GM12878 (cell line): Measurements from ENCODE around the gene TSFM. TPM values are rescaled to one million over a fixed set of nuclear protein-coding genes. Genes with fewer than 3 reads are reported as not detected.
A peak's percentile ranks its signal among the peaks of the same experiment; 100 is the strongest.

Experiments
- ATAC-seq: fragments of 200-7000 bp; cut with Tn5 transposase; 3 replicates; pipeline ENCODE4 v1.9.1; 2020; ENCODE audit warnings: mild to moderate bottlenecking, moderate library complexity
- BruUV-seq: library from RNA; stranded (reverse); fragments of 400-500 nt; replicated peaks from 2 replicates; lab custom pipeline; 2021; lab: Mats Ljungman, UMichigan
- CTCF ChIA-PET: fragments of 300-600 bp; sonication (Branson Sonifier 250); formaldehyde crosslinking; extraction: SDS; loops from one replicate; lab custom pipeline; 2021; ENCODE audit warnings: inconsistent platforms; lab: Yijun Ruan, JAX
- POLR2A ChIA-PET: fragments of 350-600 bp; formaldehyde crosslinking; extraction: SDS; loops from one replicate; lab custom pipeline; 2021; ENCODE audit warnings: inconsistent platforms; lab: Charles Lee
- RAD21 ChIA-PET: fragments of 300-600 bp; sonication (Branson Sonifier 250); formaldehyde crosslinking; loops from one replicate; lab custom pipeline; 2023; ENCODE audit warnings: antibody characterized with exemption; ENCODE audit not compliant: unreplicated experiment; lab: Charles Lee
- SMC1A ChIA-PET: fragments of 300-600 bp; sonication (Branson Sonifier 250); formaldehyde crosslinking; loops from one replicate; lab custom pipeline; 2023; ENCODE audit not compliant: unreplicated experiment, uncharacterized antibody; lab: Charles Lee
- DNase-seq: peaks from one replicate; pipeline ENCODE4 v3.0.0-alpha.2; 2011; ENCODE audit warnings: low read depth, low spot score
- FAIRE-seq: peaks from 3 replicates; lab custom pipeline; 2011; peaks lifted over from hg19 to GRCh38; lab: Jason Lieb, UNC
- H2AFZ ChIP-seq: 2 replicates; pipeline ENCODE4 v1.6.0; 2011; ENCODE audit warnings: low read depth, low read length, control low read depth; ENCODE audit not compliant: control insufficient read depth
- H3K27ac ChIP-seq: 2 replicates; pipeline ENCODE4 v1.5.1; 2011; ENCODE audit warnings: control low read depth; ENCODE audit not compliant: control insufficient read depth, insufficient read depth
- H3K27me3 ChIP-seq, 2 experiments: replicated peaks in 1 of 2; 2 replicates each; pipeline versions ENCODE4 v1.6.0 to v1.6.1; 2011; ENCODE audit warnings: low read length in 1 of 2; ENCODE audit not compliant: control insufficient read depth in 2 of 2, insufficient read depth in 2 of 2
- H3K36me3 ChIP-seq, 2 experiments: 2 replicates each; pipeline ENCODE4 v1.5.1; 2011; ENCODE audit warnings: low read length in 1 of 2; ENCODE audit not compliant: control insufficient read depth in 2 of 2, insufficient read depth in 2 of 2
- H3K4me1 ChIP-seq: 2 replicates; pipeline ENCODE4 v1.6.1; 2011; ENCODE audit warnings: mild to moderate bottlenecking, low read length, moderate library complexity, mixed read lengths; ENCODE audit not compliant: control insufficient read depth, insufficient read depth
- H3K4me2 ChIP-seq: 2 replicates; pipeline ENCODE4 v1.6.0; 2011; ENCODE audit warnings: control low read depth; ENCODE audit not compliant: control insufficient read depth, insufficient read depth
- H3K4me3 ChIP-seq: fragments of 200-600 bp; sonication (generic); 2 replicates; pipeline ENCODE4 v1.5.1; 2016
- H3K79me2 ChIP-seq: 2 replicates; pipeline ENCODE4 v1.6.0; 2011; ENCODE audit warnings: low read length; ENCODE audit not compliant: control insufficient read depth, insufficient read depth
- H3K9ac ChIP-seq: 2 replicates; pipeline ENCODE4 v1.8.0; 2011; ENCODE audit warnings: low read length, control low read depth, mixed read lengths; ENCODE audit not compliant: control insufficient read depth, insufficient read depth
- H3K9me3 ChIP-seq: replicated peaks from 3 replicates; pipeline ENCODE4 v1.5.1; 2011; ENCODE audit warnings: mild to moderate bottlenecking, low read length; ENCODE audit not compliant: control insufficient read depth, insufficient read depth
- H4K20me1 ChIP-seq: 2 replicates; pipeline ENCODE4 v1.6.0; 2011; ENCODE audit not compliant: control insufficient read depth, insufficient read depth
- BACH1 ChIP-seq: fragments of 450-650 bp; IDR thresholded peaks from 2 replicates; pipeline ENCODE4 v1.6.1; 2017; ENCODE audit warnings: mild to moderate bottlenecking, borderline replicate concordance
- BHLHE40 ChIP-seq, 2 experiments: fragments of 450-650 bp in 1 of 2; IDR thresholded peaks; 2 replicates each; pipeline ENCODE4 v1.6.1; 2011 to 2017; ENCODE audit warnings: low read depth in 2 of 2, borderline replicate concordance in 1 of 2, improper control_type of control experiment in 1 of 2, low read length in 1 of 2, mild to moderate bottlenecking in 1 of 2
- CREB1 ChIP-seq: IDR thresholded peaks from 2 replicates; pipeline ENCODE4 v1.6.1; 2012; ENCODE audit warnings: low read depth, mild to moderate bottlenecking, inconsistent platforms
- IKZF2 ChIP-seq, 2 experiments: fragments of 450-650 bp; IDR thresholded peaks; 2 replicates each; pipeline ENCODE4 v1.6.1; 2017; ENCODE audit warnings: mild to moderate bottlenecking in 2 of 2, moderate library complexity in 2 of 2
- KDM1A ChIP-seq: fragments of 200-600 bp; sonication (generic); IDR thresholded peaks from 2 replicates; pipeline ENCODE4 v1.6.1; 2016; ENCODE audit warnings: borderline replicate concordance
- LARP7 ChIP-seq: fragments of 450-650 bp; IDR thresholded peaks from 2 replicates; pipeline ENCODE4 v1.6.1; 2017; ENCODE audit warnings: mild to moderate bottlenecking
- MTA2 ChIP-seq: fragments of 450-650 bp; IDR thresholded peaks from 2 replicates; pipeline ENCODE4 v1.6.1; 2016; ENCODE audit warnings: low read depth, mild to moderate bottlenecking, moderate library complexity
- NR2C2 ChIP-seq: IDR thresholded peaks from 2 replicates; pipeline ENCODE4 v1.6.1; 2011; ENCODE audit warnings: borderline replicate concordance, low read depth; ENCODE audit not compliant: control insufficient read depth, insufficient read length
- NR2F1 ChIP-seq: fragments of 450-650 bp; conservative IDR thresholded peaks from 2 replicates; pipeline ENCODE4 v1.6.1; 2017; ENCODE audit warnings: mild to moderate bottlenecking
- PKNOX1 ChIP-seq: fragments of 450-650 bp; IDR thresholded peaks from 2 replicates; pipeline ENCODE4 v1.6.1; 2016; ENCODE audit warnings: mild to moderate bottlenecking
- RAD21 ChIP-seq: IDR thresholded peaks from 2 replicates; pipeline ENCODE4 v1.6.1; 2011; ENCODE audit warnings: mild to moderate bottlenecking, low read depth, low read length, moderate library complexity; ENCODE audit not compliant: insufficient read depth
- RAD51 ChIP-seq: fragments of 450-650 bp; IDR thresholded peaks from 2 replicates; pipeline ENCODE4 v1.6.1; 2016; ENCODE audit warnings: moderate library complexity, mild to moderate bottlenecking, inconsistent platforms
- RBBP5 ChIP-seq: fragments of 200-600 bp; sonication (generic); conservative IDR thresholded peaks from 2 replicates; pipeline ENCODE4 v1.6.1; 2016
- RCOR1 ChIP-seq: conservative IDR thresholded peaks from 2 replicates; pipeline ENCODE4 v1.6.1; 2012; ENCODE audit warnings: low read depth, low read length, improper control_type of control experiment
- SMC3 ChIP-seq: IDR thresholded peaks from 2 replicates; pipeline ENCODE4 v1.6.1; 2011; ENCODE audit warnings: low read length, improper control_type of control experiment, borderline replicate concordance
- YY1 ChIP-seq: IDR thresholded peaks from 2 replicates; pipeline ENCODE4 v1.6.1; 2011; ENCODE audit warnings: low read depth, mild to moderate bottlenecking, low read length
- WGBS: methylation state at CpG from one replicate; pipeline ENCODE4 v1.1.6; 2016; ENCODE audit warnings: low lambda C conversion rate; ENCODE audit not compliant: insufficient replicate concordance, insufficient coverage; ENCODE audit errors: missing lambda C conversion rate; 5-methylcytosine and 5-hydroxymethylcytosine counted together
- in situ Hi-C: fragments of 300-500 bp; cut with MboI; formaldehyde crosslinking; loops from 9 replicates; pipeline ENCODE4 v1.14.3; 2018; ENCODE audit warnings: mixed read lengths
- intact Hi-C: fragments of 100-400 bp; cut with micrococcal nuclease; formaldehyde crosslinking; loops from one replicate; pipeline ENCODE4 v1.14.2; 2022; ENCODE audit not compliant: unreplicated experiment
- polyA plus RNA-seq, 11 experiments: library from polyadenylated mRNA; depleted of rRNA in 4 of 11; unstranded in 6 of 11; stranded (reverse) in 5 of 11; fragments of >200 nt; fragmentation: Nextera tagmentation in 4 of 11; fragmentation: Illumina TruSeq in 1 of 11; extraction: Ambion mirVana in 4 of 11; extraction: Trizol in 1 of 11; gene quantifications; 1 replicate in 1 of 11; 2 replicates in 10 of 11; pipeline versions ENCODE4 v1.2.1 to v1.2.3, GENCODE V29; 2011 to 2016; ENCODE audit warnings: inconsistent platforms in 2 of 11, missing spikeins in 2 of 11, low read depth in 1 of 11
- total RNA-seq, 4 experiments: library from RNA; depleted of rRNA in 3 of 4; stranded (reverse); fragments of >200 nt in 3 of 4; fragmentation: Illumina TruSeq in 1 of 4; extraction: Trizol in 1 of 4; gene quantifications; 2 replicates each; pipeline versions ENCODE4 v1.2.1 to v1.2.3, GENCODE V29; 2013 to 2021
- TF ChIP-seq, protein P1 (sequence below): fragments of 450-650 bp; conservative IDR thresholded peaks from 2 replicates; pipeline ENCODE4 v1.6.1; 2017; ENCODE audit warnings: mild to moderate bottlenecking, moderate library complexity
- TF ChIP-seq, protein P2 (sequence below): fragments of 450-650 bp; IDR thresholded peaks from 2 replicates; pipeline ENCODE4 v1.6.1; 2016; ENCODE audit warnings: mild to moderate bottlenecking

The TSFM gene
- total and polyA plus RNA-seq, 10 of the 15 experiments (the other 5 are each of a cell fraction or from before 2014, with no cell fraction given): 36.7 to 132 (median 45.6) TPM

GRCh38 chr12:57756406-57757341 is 25.9 kb upstream of the TSFM start:
- ChIA-PET POLR2A (interaction anchor here (0.6 to 2.5 kb wide), 10 partner anchors 8 to 184 kb away, joined by 3 to 19 read pairs (median 4); partner anchors contain the start of genes EEF1AKMT3, METTL1 and TSPAN31), CTCF (interaction anchor here (0.7 to 4.7 kb wide), 37 partner anchors 8 to 691 kb away, joined by 3 to 62 read pairs (median 5); partner anchors contain the start of genes CYP27B1, EEF1AKMT3, METTL1 and TSFM), SMC1A (interaction anchor here (0.7 to 1.9 kb wide), 13 partner anchors 10 to 149 kb away, joined by 3 to 14 read pairs (median 4); partner anchors contain the start of genes CYP27B1, EEF1AKMT3, METTL1 and TSFM), RAD21 (interaction anchor here (0.7 to 2.0 kb wide), 9 partner anchors 12 to 185 kb away, joined by 3 to 13 read pairs (median 3); partner anchors contain the start of genes ATP23, EEF1AKMT3, METTL1 and TSPAN31)
- H3K27me3 ChIP-seq: no peaks in the 10 kb centered on the region
- H3K9me3 ChIP-seq: no peaks in the 10 kb centered on the region; the same call in 2 of the 3 replicates
- no TSS peak for BruUV-seq
- WGBS: 9% methylated on average over 20 of the region's 22 CpGs
- H3K4me1 ChIP-seq: peaks cover 20% of the 10 kb centered on the region
- DNase-seq: no peak
- FAIRE-seq: peak; percentile 72
- peak; percentile 62 for ATAC-seq
- H2AFZ ChIP-seq: peak overlapping the region; percentile 61
- H3K79me2 ChIP-seq: peaks cover 5% of the 10 kb centered on the region
- peaks cover 0 to 3% of the 10 kb centered on the region in 2 experiments; a peak in 2 of 4 replicates for H3K36me3 ChIP-seq
- H3K9ac ChIP-seq: peak overlapping the region; percentile 60
- peak overlapping the region; percentile 85 for H3K4me3 ChIP-seq
- no peak overlapping the region for H3K27ac ChIP-seq
- in situ Hi-C loops (no loop called here), intact Hi-C loops (loop anchor here (1.0 to 10.0 kb wide), 4 partner anchors 16 to 282 kb away; partner anchors contain the start of genes ARHGAP9, EEF1AKMT3 and METTL1)
- peak overlapping the region; percentile 58 for H3K4me2 ChIP-seq
- no peaks in the 10 kb centered on the region; the same call in 1 of the 2 replicates for H4K20me1 ChIP-seq
- TF ChIP-seq CREB1 (peak; percentile 57), YY1 (peak; percentile 90), RBBP5 (no peak), BHLHE40 (IDR thresholded peaks at IDR 0.05; ENCODE audit: borderline replicate concordance in 1 of 2, low read depth in 2 of 2, low read length in 1 of 2) (peak; percentile 62 to 66; a peak in 2 of 4 replicates), IKZF2 (IDR thresholded peaks at IDR 0.05) (peak in 1 of 2 experiments; percentile 22; a peak in 1 of 4 replicates), RAD51 (no peak), NR2C2 (no peak), KDM1A (no peak), RAD21 (0 out of 2 replicates have a peak, but pooled peaks have one; percentile 26), BACH1 (peak; percentile 38; the same call in 1 of the 2 replicates), PKNOX1 (peak; percentile 72), SMC3 (peak; percentile 26; the same call in 1 of the 2 replicates), RCOR1 (no peak), NR2F1 (0 out of 2 replicates have a peak, but pooled peaks have one; percentile 14), LARP7 (0 out of 2 replicates have a peak, but pooled peaks have one; percentile 35), MTA2 (no peak)
- TF ChIP-seq, protein P1, sequence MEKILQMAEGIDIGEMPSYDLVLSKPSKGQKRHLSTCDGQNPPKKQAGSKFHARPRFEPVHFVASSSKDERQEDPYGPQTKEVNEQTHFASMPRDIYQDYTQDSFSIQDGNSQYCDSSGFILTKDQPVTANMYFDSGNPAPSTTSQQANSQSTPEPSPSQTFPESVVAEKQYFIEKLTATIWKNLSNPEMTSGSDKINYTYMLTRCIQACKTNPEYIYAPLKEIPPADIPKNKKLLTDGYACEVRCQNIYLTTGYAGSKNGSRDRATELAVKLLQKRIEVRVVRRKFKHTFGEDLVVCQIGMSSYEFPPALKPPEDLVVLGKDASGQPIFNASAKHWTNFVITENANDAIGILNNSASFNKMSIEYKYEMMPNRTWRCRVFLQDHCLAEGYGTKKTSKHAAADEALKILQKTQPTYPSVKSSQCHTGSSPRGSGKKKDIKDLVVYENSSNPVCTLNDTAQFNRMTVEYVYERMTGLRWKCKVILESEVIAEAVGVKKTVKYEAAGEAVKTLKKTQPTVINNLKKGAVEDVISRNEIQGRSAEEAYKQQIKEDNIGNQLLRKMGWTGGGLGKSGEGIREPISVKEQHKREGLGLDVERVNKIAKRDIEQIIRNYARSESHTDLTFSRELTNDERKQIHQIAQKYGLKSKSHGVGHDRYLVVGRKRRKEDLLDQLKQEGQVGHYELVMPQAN: peak; percentile 59; the same call in 1 of the 2 replicates
- TF ChIP-seq, protein P2, sequence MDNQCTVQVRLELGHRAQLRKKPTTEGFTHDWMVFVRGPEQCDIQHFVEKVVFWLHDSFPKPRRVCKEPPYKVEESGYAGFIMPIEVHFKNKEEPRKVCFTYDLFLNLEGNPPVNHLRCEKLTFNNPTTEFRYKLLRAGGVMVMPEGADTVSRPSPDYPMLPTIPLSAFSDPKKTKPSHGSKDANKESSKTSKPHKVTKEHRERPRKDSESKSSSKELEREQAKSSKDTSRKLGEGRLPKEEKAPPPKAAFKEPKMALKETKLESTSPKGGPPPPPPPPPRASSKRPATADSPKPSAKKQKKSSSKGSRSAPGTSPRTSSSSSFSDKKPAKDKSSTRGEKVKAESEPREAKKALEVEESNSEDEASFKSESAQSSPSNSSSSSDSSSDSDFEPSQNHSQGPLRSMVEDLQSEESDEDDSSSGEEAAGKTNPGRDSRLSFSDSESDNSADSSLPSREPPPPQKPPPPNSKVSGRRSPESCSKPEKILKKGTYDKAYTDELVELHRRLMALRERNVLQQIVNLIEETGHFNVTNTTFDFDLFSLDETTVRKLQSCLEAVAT: 0 out of 2 replicates have a peak, but pooled peaks have one; percentile 18
